PC-9 (cell line): Measurements from ENCODE around the gene AIP. TPM values are rescaled to one million over a fixed set of nuclear protein-coding genes. Genes with fewer than 3 reads are reported as not detected.
A peak's percentile ranks its signal among the peaks of the same experiment; 100 is the strongest.

Experiments used
- Bru-seq: library from RNA; stranded (reverse); fragments of 400-500 nt; gene quantifications from one replicate; lab custom pipeline; 2021; lab: Mats Ljungman, UMichigan
- BruChase-seq, 2 experiments: library from RNA; stranded (reverse); fragments of 400-500 nt; gene quantifications; one replicate each; lab custom pipeline; 2021; lab: Mats Ljungman, UMichigan
- BruUV-seq: library from RNA; stranded (reverse); fragments of 400-500 nt; replicated peaks from 2 replicates; lab custom pipeline; 2021; lab: Mats Ljungman, UMichigan
- CTCF ChIA-PET: fragments of 300-600 bp; sonication (Branson Sonifier 250); formaldehyde crosslinking; loops from one replicate; lab custom pipeline; 2022; ENCODE audit warnings: antibody characterized with exemption; lab: Charles Lee
- POLR2A ChIA-PET: fragments of 300-600 bp; sonication (Branson Sonifier 250); formaldehyde crosslinking; loops from one replicate; lab custom pipeline; 2022; ENCODE audit warnings: antibody characterized with exemption; ENCODE audit not compliant: unreplicated experiment; lab: Charles Lee
- DNase-seq, 2 experiments: peaks; one replicate each; pipeline versions ENCODE4 v3.0.0 to v3.0.0-alpha.2; 2015 to 2022; ENCODE audit warnings: mixed read lengths in 1 of 2
- H2AFZ ChIP-seq: fragments of 200-600 bp; sonication (generic); 2 replicates; pipeline ENCODE4 v1.8.1; 2017; ENCODE audit warnings: antibody characterized with exemption
- H3F3A ChIP-seq: fragments of 200-600 bp; sonication (generic); 2 replicates; pipeline ENCODE4 v1.8.1; 2017; ENCODE audit warnings: antibody characterized with exemption, mild to moderate bottlenecking, low read depth; ENCODE audit not compliant: insufficient read depth
- H3K27ac ChIP-seq: fragments of 200-600 bp; sonication (generic); 2 replicates; pipeline ENCODE4 v1.6.1; 2016; ENCODE audit warnings: mixed run types
- H3K27me3 ChIP-seq: fragments of 200-600 bp; sonication (generic); 2 replicates; pipeline ENCODE4 v1.6.1; 2016; ENCODE audit warnings: low read depth, mixed run types; ENCODE audit not compliant: insufficient read depth
- H3K36me3 ChIP-seq: fragments of 200-600 bp; sonication (generic); 2 replicates; pipeline ENCODE4 v1.6.1; 2016; ENCODE audit warnings: low read depth, mixed run types
- H3K4me1 ChIP-seq: fragments of 200-600 bp; sonication (generic); replicated peaks from 2 replicates; pipeline ENCODE4 v1.6.1; 2016; ENCODE audit warnings: mixed run types; ENCODE audit not compliant: insufficient read depth
- H3K4me2 ChIP-seq: fragments of 200-600 bp; sonication (generic); 2 replicates; pipeline ENCODE4 v1.6.1; 2017; ENCODE audit warnings: mixed run types
- H3K4me3 ChIP-seq: fragments of 200-600 bp; sonication (generic); 2 replicates; pipeline ENCODE4 v1.6.1; 2016; ENCODE audit warnings: mixed run types
- H3K79me2 ChIP-seq: fragments of 200-600 bp; sonication (generic); 2 replicates; pipeline ENCODE4 v1.6.1; 2017; ENCODE audit warnings: low read depth, mixed run types
- H3K9me2 ChIP-seq: fragments of 200-600 bp; sonication (generic); 2 replicates; pipeline ENCODE4 v1.8.1; 2017; ENCODE audit warnings: mild to moderate bottlenecking; ENCODE audit not compliant: insufficient read depth
- H3K9me3 ChIP-seq: fragments of 200-600 bp; sonication (generic); 2 replicates; pipeline ENCODE4 v1.8.1; 2016; ENCODE audit warnings: low read depth; ENCODE audit not compliant: insufficient read depth
- H4K20me1 ChIP-seq: fragments of 200-600 bp; sonication (generic); 2 replicates; pipeline ENCODE4 v1.8.1; 2017; ENCODE audit not compliant: insufficient read depth
- EZH2 ChIP-seq: fragments of 200-600 bp; sonication (generic); IDR thresholded peaks from 2 replicates; pipeline ENCODE4 v1.8.0; 2017; ENCODE audit warnings: antibody characterized with exemption, low read depth
- intact Hi-C: fragments of 100-400 bp; cut with micrococcal nuclease; formaldehyde crosslinking; loops from one replicate; pipeline ENCODE4 v1.10.0; 2022; ENCODE audit not compliant: unreplicated experiment
- long read RNA-seq: library from polyadenylated mRNA; stranded (forward); transcript quantifications from one replicate; pipeline ENCODE4 v2.0.0, GENCODE V29; 2022
- total RNA-seq: library from RNA; stranded (reverse); gene quantifications from 2 replicates; pipeline ENCODE4 v1.2.3, GENCODE V29; 2021
- TF ChIP-seq, protein P1 (sequence below): fragments of 200-600 bp; sonication (generic); conservative IDR thresholded peaks from 2 replicates; pipeline ENCODE4 v1.6.1; 2017; ENCODE audit warnings: mixed run types, antibody characterized with exemption, mild to moderate bottlenecking, moderate library complexity

AIP gene
- total RNA-seq (95.3 and 125 TPM in 2 replicates), Bru-seq, nascent RNA (percentile 66 among the genes with signal in this experiment), BruChase-seq, experiment 1, labeled RNA remaining after a 2-hour chase (percentile 68 among the genes with signal in this experiment), BruChase-seq, experiment 2, labeled RNA remaining after a 6-hour chase (percentile 85 among the genes with signal in this experiment)
- long read RNA-seq, transcript AIP-201 (6 exons, 1,221 nt) = major isoform, 166 of 186 reads
- long read RNA-seq, partial matches to known transcripts = 11 of 186 reads
- long read RNA-seq, other reads (novel, unspliced or antisense) = 9 of 186 reads

DNA sequence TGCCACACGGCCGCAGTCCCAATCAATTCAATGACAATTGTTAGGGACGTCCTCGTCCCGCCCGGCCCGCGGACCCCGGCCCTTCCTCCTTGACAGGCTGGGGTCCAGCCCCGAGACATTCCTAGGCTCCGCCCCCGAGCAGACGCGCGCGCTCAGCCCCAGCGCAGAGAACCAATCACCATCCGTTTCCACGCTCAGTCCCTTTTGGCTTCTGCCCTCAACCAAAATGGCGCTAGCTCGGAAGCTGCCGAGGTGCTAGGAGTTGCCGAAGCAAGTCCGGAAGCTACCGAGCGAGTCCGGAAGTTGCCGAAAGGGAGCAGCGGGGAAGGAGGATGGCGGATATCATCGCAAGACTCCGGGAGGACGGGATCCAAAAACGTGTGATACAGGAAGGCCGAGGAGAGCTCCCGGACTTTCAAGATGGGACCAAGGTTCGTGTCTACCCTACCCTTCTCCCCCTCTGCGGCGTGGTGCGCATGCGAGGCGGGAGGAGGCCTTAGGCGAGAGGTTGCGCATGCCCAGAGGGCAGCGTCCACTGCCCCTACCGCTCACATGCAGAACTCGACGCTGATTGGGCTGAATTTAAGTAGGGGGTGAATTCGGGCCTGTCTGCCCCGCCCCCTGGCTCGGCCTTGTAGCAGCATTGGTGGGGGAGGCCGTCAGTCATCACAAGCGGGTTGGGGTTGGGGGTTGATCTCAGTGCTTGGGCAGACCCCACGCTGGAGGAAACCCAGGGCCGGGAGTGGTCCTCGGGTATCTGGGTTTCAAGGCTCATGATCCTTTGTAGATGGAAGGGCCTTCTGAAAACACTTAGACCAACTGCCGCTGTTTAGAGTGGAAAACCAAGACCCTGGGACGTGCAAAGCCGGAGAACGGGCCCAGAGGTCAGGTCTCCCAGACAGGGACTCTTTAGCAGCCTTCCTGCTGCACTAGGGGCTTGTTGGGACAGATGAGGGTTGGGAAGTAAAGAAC lies at the start of gene AIP:
Gene AIP (plus strand): TSS at position 200 of the 972 bp plus-strand sequence. CDS start 133 bp downstream, at position 333.
- peak; percentile 96 to 98 for DNase-seq
- Histone ChIP-seq H3K9me2 (no peaks in the 10 kb centered on the region), H3K36me3 (no peaks in the 10 kb centered on the region), H3K27ac (peak within 1 kb of the TSS; percentile 34), H3K4me2 (peak within 1 kb of the TSS; percentile 86), H3F3A (peaks cover 25% of the 10 kb centered on the region), H3K27me3 (no peaks in the 10 kb centered on the region), H4K20me1 (no peaks in the 10 kb centered on the region), H3K4me1 (peaks cover 17% of the 10 kb centered on the region), H3K9me3 (no peaks in the 10 kb centered on the region), H2AFZ (peak within 1 kb of the TSS; percentile 88), H3K4me3 (peak within 1 kb of the TSS; percentile 61), H3K79me2 (peaks cover 21% of the 10 kb centered on the region)
- TF ChIP-seq, protein P1, sequence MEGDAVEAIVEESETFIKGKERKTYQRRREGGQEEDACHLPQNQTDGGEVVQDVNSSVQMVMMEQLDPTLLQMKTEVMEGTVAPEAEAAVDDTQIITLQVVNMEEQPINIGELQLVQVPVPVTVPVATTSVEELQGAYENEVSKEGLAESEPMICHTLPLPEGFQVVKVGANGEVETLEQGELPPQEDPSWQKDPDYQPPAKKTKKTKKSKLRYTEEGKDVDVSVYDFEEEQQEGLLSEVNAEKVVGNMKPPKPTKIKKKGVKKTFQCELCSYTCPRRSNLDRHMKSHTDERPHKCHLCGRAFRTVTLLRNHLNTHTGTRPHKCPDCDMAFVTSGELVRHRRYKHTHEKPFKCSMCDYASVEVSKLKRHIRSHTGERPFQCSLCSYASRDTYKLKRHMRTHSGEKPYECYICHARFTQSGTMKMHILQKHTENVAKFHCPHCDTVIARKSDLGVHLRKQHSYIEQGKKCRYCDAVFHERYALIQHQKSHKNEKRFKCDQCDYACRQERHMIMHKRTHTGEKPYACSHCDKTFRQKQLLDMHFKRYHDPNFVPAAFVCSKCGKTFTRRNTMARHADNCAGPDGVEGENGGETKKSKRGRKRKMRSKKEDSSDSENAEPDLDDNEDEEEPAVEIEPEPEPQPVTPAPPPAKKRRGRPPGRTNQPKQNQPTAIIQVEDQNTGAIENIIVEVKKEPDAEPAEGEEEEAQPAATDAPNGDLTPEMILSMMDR = peak; percentile 34; the same call in 1 of the 2 replicates
- TF ChIP-seq EZH2 = no peak
- POLR2A ChIA-PET = interaction anchor here (0.5 to 1.0 kb wide), 7 partner anchors 16 to 323 kb away, joined by 3 to 16 read pairs (median 4); partner anchors contain the start of gene PPP1CA
- intact Hi-C loops = loop anchor here (1.0 to 2.0 kb wide), 2 partner anchors 14 to 24 kb away; partner anchors contain the start of gene TMEM134
- CTCF ChIA-PET = no interaction called here
- BruUV-seq = TSS peak; percentile 41

DNA sequence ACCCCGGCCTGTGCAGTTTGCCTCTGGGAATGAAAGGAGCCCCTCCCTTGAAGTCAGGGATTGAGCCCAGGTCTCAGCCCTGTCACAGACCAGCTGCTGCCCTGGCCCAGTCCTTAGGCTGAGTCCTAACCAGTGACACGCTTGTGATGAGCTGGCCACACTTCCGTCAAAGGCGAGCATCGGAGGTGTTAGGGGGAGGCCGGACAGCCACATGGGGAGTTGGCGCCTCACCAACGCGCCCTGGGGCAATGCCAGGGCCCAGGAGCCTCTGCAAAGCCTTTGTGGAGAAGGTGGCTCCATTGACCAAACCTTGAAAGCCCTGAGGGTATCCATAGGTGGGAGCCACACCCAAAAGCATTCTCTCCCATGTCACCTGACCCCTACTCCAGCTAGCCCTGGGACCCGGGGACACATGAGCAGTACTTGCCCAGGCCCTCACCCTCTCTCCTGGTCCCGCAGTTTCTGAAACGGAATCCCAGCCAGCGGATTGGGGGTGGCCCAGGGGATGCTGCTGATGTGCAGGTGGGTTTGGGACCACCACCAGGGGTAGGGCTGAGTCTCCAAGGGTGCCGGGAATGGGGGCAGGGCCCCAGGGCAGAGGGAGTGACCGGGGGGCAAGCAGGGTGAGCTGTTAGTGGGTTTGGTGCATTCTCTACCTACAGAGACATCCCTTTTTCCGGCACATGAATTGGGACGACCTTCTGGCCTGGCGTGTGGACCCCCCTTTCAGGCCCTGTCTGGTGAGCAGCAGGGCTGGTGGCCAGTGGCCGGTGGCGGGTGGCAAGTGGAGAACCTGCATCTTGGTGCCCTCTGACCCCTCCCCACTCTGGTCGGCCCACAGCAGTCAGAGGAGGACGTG lies 49.1 kb upstream of the AIP start:
- POLR2A ChIA-PET = interaction anchor here (0.7 kb wide), 1 partner anchor 818 kb away, joined by 3 read pairs; no protein-coding TSS in a partner anchor
- Histone ChIP-seq H3K27me3 (no peaks in the 10 kb centered on the region), H3K9me3 (no peaks in the 10 kb centered on the region), H3K27ac (no peak overlapping the region), H3K4me2 (no peak overlapping the region), H3K9me2 (no peaks in the 10 kb centered on the region), H2AFZ (no peak overlapping the region), H3F3A (peaks cover 24% of the 10 kb centered on the region; the same call in 1 of the 2 replicates), H3K4me1 (peaks cover 17% of the 10 kb centered on the region), H3K36me3 (no peaks in the 10 kb centered on the region), H4K20me1 (peaks cover 1% of the 10 kb centered on the region; the same call in 1 of the 2 replicates), H3K4me3 (no peak overlapping the region), H3K79me2 (peaks cover 17% of the 10 kb centered on the region)
- no TSS peak for BruUV-seq
- TF ChIP-seq, protein P1 = no peak
- no peak for TF ChIP-seq EZH2
- intact Hi-C loops = no loop called here
- CTCF ChIA-PET = no interaction called here
- DNase-seq = peak; percentile 62 to 91
